HG03060 (cell line): ENCODE results near the gene RASGRF2.
"Not testable (repeated sequence)": the region's sequence is repeated elsewhere in the genome, so short reads cannot be mapped to it uniquely, and the experiment has no call there.

Source experiments
- ATAC-seq: cut with Tn5 transposase; IDR thresholded peaks from one replicate; pipeline ENCODE4 v1.9.1; 2021; ENCODE audit warnings: low read depth, moderate number of reproducible peaks; ENCODE audit not compliant: unreplicated experiment

The RASGRF2 gene

GRCh38 chr5:81117566-81117965, 157.4 kb downstream of the RASGRF2 start:
- ATAC-seq = no peak

- ATAC-seq = no peak
These were observed 161.1 kb downstream of the RASGRF2 start for GRCh38 chr5:81121273-81121672.

GRCh38 chr5:81121836-81122630, 161.9 kb downstream of the RASGRF2 start:
- no peak for ATAC-seq

- ATAC-seq = not testable (repeated sequence)
These were observed 164.5 kb downstream of the RASGRF2 start for GRCh38 chr5:81124689-81125088.

- ATAC-seq = no peak
These were observed 165.8 kb downstream of the RASGRF2 start for GRCh38 chr5:81125959-81126358.

- ATAC-seq = no peak
These were observed 168.3 kb downstream of the RASGRF2 start for GRCh38 chr5:81128416-81128815.

GRCh38 chr5:81132381-81132780, 172.2 kb downstream of the RASGRF2 start:
- no peak for ATAC-seq

GRCh38 chr5:81134066-81134465, 173.9 kb downstream of the RASGRF2 start:
- ATAC-seq = no peak

GRCh38 chr5:81134566-81134965, 174.4 kb downstream of the RASGRF2 start:
- ATAC-seq = no peak

- ATAC-seq = no peak
These were observed 176.4 kb downstream of the RASGRF2 start for GRCh38 chr5:81136557-81136956.

GRCh38 chr5:81137833-81138232, 177.7 kb downstream of the RASGRF2 start:
- ATAC-seq = no peak

- no peak for ATAC-seq
These were observed 180.3 kb downstream of the RASGRF2 start for GRCh38 chr5:81140441-81140840.

- ATAC-seq = no peak
These were observed 180.8 kb downstream of the RASGRF2 start for GRCh38 chr5:81140943-81141342.

- ATAC-seq = no peak
These were observed 181.9 kb downstream of the RASGRF2 start for GRCh38 chr5:81142108-81142507.

GRCh38 chr5:81145329-81145935, 185.3 kb downstream of the RASGRF2 start:
- ATAC-seq = no peak

- ATAC-seq = no peak
These were observed 185.9 kb downstream of the RASGRF2 start for GRCh38 chr5:81146031-81146430.

- ATAC-seq = no peak
These were observed 187.1 kb downstream of the RASGRF2 start for GRCh38 chr5:81147011-81147885.

- ATAC-seq = no peak
These were observed 187.9 kb downstream of the RASGRF2 start for GRCh38 chr5:81147886-81148571.

- no peak for ATAC-seq
These were observed 191.4 kb downstream of the RASGRF2 start for GRCh38 chr5:81151546-81151945.

GRCh38 chr5:81154725-81155124, 194.6 kb downstream of the RASGRF2 start:
- ATAC-seq = no peak

GRCh38 chr5:81156732-81157131, 196.6 kb downstream of the RASGRF2 start:
- ATAC-seq = no peak
